Measurements from ENCODE around the gene ENOX2. TPM values are rescaled to one million over a fixed set of nuclear protein-coding genes. Genes with fewer than 3 reads are reported as not detected.

The ENOX2 gene
- total RNA-seq, 2 experiments from 2014 or later, result 10.9 to 14.2 TPM

GRCh38 chrX:130704053-130705038, 198.7 kb downstream of the ENOX2 start:
- H3K9me3 Mint-ChIP-seq (ENCODE audit: insufficient read depth), result no peaks in the 10 kb centered on the region
- no peak overlapping the region for H3K27ac Mint-ChIP-seq
- no peaks in the 10 kb centered on the region for H3K36me3 Mint-ChIP-seq (ENCODE audit: low read depth)
- H3K27me3 Mint-ChIP-seq (ENCODE audit: low read depth), result no peaks in the 10 kb centered on the region
- ChIA-PET CTCF (no interaction called here), POLR2A (no interaction called here)
- ATAC-seq, result no peak
- DNase-seq, result no peak
- no peaks in the 10 kb centered on the region for H3K4me1 Mint-ChIP-seq (ENCODE audit: low read depth)
- no peak overlapping the region for H3K4me3 Mint-ChIP-seq

DNA sequence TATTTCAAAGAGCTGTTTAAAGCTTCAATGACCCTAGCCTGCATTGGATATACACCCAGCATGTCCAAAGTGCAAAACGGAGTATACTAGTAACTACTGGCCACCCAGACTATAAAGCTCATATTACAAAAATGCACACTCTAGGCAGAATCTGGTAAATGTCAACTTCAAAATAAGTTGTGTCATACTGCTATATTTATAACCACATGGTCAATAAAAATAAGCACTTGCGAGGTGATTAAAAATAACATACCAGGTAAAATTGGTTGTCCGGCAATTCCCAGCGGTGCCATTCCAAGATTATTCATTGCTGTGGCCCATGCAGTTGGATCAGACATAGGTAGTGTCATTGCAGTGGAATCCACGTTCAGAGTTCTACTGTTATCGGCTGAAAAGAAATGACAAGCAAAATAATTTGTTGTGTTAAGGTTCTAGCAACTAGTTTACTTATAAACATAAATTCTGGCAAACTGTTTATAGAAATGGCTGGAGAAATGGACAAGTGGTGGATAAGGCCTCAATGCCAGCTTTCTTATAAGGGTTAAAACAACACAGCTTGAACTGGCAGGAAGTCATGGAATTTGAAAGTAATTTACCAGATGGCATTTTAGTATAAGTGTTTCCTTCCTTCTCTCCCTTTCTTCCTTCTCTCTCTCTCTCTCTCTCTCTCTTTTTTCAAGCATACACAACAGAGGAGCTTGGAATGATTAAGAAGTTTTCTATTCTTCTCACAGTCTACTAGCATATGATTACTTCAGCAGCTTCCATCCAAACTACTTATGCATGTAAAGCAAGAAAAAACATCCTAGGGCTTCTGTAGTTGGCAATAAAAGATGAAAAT, 199.9 kb downstream of the ENOX2 start:
- no peak for DNase-seq
- Mint-ChIP-seq H3K27ac (no peak overlapping the region), H3K4me3 (no peak overlapping the region), H3K4me1 (ENCODE audit: low read depth) (no peaks in the 10 kb centered on the region), H3K36me3 (ENCODE audit: low read depth) (no peaks in the 10 kb centered on the region), H3K27me3 (ENCODE audit: low read depth) (no peaks in the 10 kb centered on the region), H3K9me3 (ENCODE audit: insufficient read depth) (no peaks in the 10 kb centered on the region)
- ChIA-PET CTCF (no interaction called here), POLR2A (no interaction called here)
- ATAC-seq, result no peak

DNA sequence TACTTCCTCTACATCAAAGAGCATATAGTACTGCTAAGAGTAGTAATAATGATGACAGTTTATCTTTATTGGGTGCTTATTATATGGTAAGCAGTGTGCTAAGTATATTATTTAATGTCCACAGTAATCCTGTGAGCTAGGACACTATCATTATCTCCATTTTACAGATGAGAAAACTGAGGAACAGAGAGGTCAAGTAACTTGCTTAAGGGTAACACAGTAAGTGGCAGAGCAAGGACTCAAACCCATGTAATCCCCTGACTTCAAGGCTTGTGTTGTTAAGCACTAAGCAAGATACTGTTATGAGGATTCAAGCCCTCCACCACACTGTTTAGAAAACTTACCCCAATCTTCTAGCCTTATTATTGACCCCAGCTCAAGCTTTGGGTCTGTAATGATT, 202.4 kb downstream of the ENOX2 start:
- DNase-seq (no peak), ATAC-seq (no peak)
- H3K4me1 Mint-ChIP-seq (ENCODE audit: low read depth), result no peaks in the 10 kb centered on the region
- POLR2A ChIA-PET, result no interaction called here
- H3K27ac Mint-ChIP-seq, result no peak overlapping the region
- H3K36me3 Mint-ChIP-seq (ENCODE audit: low read depth), result no peaks in the 10 kb centered on the region
- CTCF ChIA-PET, result no interaction called here
- H3K9me3 Mint-ChIP-seq (ENCODE audit: insufficient read depth), result no peaks in the 10 kb centered on the region
- H3K4me3 Mint-ChIP-seq, result no peak overlapping the region
- H3K27me3 Mint-ChIP-seq (ENCODE audit: low read depth), result no peaks in the 10 kb centered on the region

DNA sequence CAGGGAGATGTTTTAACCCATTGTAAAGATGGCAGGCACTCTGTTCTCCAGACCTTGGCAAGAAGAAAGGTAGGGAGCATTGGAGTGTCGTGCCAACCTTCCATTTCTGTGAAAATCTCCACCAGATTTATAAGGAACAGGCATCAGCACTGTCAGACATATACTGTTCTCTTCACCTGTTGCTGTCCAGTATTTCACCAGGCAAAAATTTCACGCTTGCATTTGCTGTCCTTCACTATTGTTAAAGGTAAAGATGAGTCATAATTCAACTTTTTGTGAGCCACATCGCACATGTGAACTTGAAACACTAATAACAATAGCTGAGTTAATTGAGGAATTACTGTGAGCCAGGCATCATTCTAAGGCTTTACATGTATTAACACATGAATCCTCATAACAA, 203.4 kb downstream of the ENOX2 start:
- ChIA-PET CTCF (no interaction called here), POLR2A (no interaction called here)
- Mint-ChIP-seq H3K27me3 (ENCODE audit: low read depth) (no peaks in the 10 kb centered on the region), H3K9me3 (ENCODE audit: insufficient read depth) (no peaks in the 10 kb centered on the region), H3K4me1 (ENCODE audit: low read depth) (no peaks in the 10 kb centered on the region), H3K36me3 (ENCODE audit: low read depth) (no peaks in the 10 kb centered on the region), H3K4me3 (no peak overlapping the region), H3K27ac (no peak overlapping the region)
- no peak for ATAC-seq
- no peak for DNase-seq

GRCh38 chrX:130696542-130696941, 206.5 kb downstream of the ENOX2 start:
- ATAC-seq, result no peak
- H3K27me3 Mint-ChIP-seq (ENCODE audit: low read depth), result no peaks in the 10 kb centered on the region
- no peaks in the 10 kb centered on the region for H3K36me3 Mint-ChIP-seq (ENCODE audit: low read depth)
- ChIA-PET CTCF (no interaction called here), POLR2A (no interaction called here)
- no peak overlapping the region for H3K4me3 Mint-ChIP-seq
- no peak overlapping the region for H3K27ac Mint-ChIP-seq
- H3K4me1 Mint-ChIP-seq (ENCODE audit: low read depth), result no peaks in the 10 kb centered on the region
- DNase-seq, result no peak
- H3K9me3 Mint-ChIP-seq (ENCODE audit: insufficient read depth), result no peaks in the 10 kb centered on the region

GRCh38 chrX:130695931-130696330, 207.1 kb downstream of the ENOX2 start:
- Mint-ChIP-seq H3K4me1 (ENCODE audit: low read depth) (no peaks in the 10 kb centered on the region), H3K36me3 (ENCODE audit: low read depth) (no peaks in the 10 kb centered on the region), H3K9me3 (ENCODE audit: insufficient read depth) (no peaks in the 10 kb centered on the region), H3K27ac (no peak overlapping the region), H3K4me3 (no peak overlapping the region), H3K27me3 (ENCODE audit: low read depth) (no peaks in the 10 kb centered on the region)
- ChIA-PET CTCF (no interaction called here), POLR2A (no interaction called here)
- no peak for DNase-seq
- no peak for ATAC-seq

- CTCF ChIA-PET, result no interaction called here
- ATAC-seq, result no peak
- DNase-seq, result no peak
- no peaks in the 10 kb centered on the region for H3K27me3 Mint-ChIP-seq (ENCODE audit: low read depth)
- no peaks in the 10 kb centered on the region for H3K4me1 Mint-ChIP-seq (ENCODE audit: low read depth)
- POLR2A ChIA-PET, result no interaction called here
- H3K4me3 Mint-ChIP-seq, result no peak overlapping the region
- no peaks in the 10 kb centered on the region for H3K9me3 Mint-ChIP-seq (ENCODE audit: insufficient read depth)
- H3K27ac Mint-ChIP-seq, result no peak overlapping the region
- no peaks in the 10 kb centered on the region for H3K36me3 Mint-ChIP-seq (ENCODE audit: low read depth)
Observed at GRCh38 chrX:130694983-130695382, 208.0 kb downstream of the ENOX2 start.

DNA sequence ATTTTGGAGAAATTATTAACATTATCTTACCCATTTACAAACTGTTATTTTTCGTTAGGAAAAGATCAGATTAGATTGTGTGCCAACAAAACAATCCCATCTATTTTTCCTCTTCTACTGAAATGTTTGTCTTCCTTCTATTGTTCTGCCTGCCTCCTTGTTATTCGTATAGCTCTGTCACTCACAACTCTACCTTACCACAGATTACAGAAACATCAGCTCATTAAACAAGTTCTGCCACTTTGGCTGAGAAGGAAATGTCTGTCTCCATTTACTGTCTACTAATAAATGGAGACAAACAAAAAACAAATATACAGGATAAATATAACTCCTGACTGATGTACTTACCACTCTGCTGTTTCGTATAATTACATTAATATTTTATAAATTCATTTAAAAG, 211.4 kb downstream of the ENOX2 start:
- DNase-seq (no peak), ATAC-seq (no peak)
- Mint-ChIP-seq H3K27ac (no peak overlapping the region), H3K36me3 (ENCODE audit: low read depth) (peaks cover 1% of the 10 kb centered on the region), H3K4me1 (ENCODE audit: low read depth) (no peaks in the 10 kb centered on the region), H3K9me3 (ENCODE audit: insufficient read depth) (no peaks in the 10 kb centered on the region), H3K4me3 (no peak overlapping the region), H3K27me3 (ENCODE audit: low read depth) (no peaks in the 10 kb centered on the region)
- ChIA-PET CTCF (no interaction called here), POLR2A (no interaction called here)

- Mint-ChIP-seq H3K4me1 (ENCODE audit: low read depth) (no peaks in the 10 kb centered on the region), H3K9me3 (ENCODE audit: insufficient read depth) (no peaks in the 10 kb centered on the region), H3K27ac (no peak overlapping the region), H3K4me3 (no peak overlapping the region), H3K36me3 (ENCODE audit: low read depth) (peaks cover 12% of the 10 kb centered on the region), H3K27me3 (ENCODE audit: low read depth) (no peaks in the 10 kb centered on the region)
- no peak for ATAC-seq
- no peak for DNase-seq
- ChIA-PET POLR2A (no interaction called here), CTCF (no interaction called here)
Observed at GRCh38 chrX:130688360-130688759, 214.6 kb downstream of the ENOX2 start.

GRCh38 chrX:130682990-130683389, 220.0 kb downstream of the ENOX2 start:
- Mint-ChIP-seq H3K4me1 (ENCODE audit: low read depth) (no peaks in the 10 kb centered on the region), H3K36me3 (ENCODE audit: low read depth) (peaks cover 16% of the 10 kb centered on the region), H3K27ac (no peak overlapping the region), H3K9me3 (ENCODE audit: insufficient read depth) (no peaks in the 10 kb centered on the region), H3K27me3 (ENCODE audit: low read depth) (no peaks in the 10 kb centered on the region), H3K4me3 (no peak overlapping the region)
- ATAC-seq (no peak), DNase-seq (no peak)
- CTCF ChIA-PET, result no interaction called here
- POLR2A ChIA-PET, result no interaction called here

DNA sequence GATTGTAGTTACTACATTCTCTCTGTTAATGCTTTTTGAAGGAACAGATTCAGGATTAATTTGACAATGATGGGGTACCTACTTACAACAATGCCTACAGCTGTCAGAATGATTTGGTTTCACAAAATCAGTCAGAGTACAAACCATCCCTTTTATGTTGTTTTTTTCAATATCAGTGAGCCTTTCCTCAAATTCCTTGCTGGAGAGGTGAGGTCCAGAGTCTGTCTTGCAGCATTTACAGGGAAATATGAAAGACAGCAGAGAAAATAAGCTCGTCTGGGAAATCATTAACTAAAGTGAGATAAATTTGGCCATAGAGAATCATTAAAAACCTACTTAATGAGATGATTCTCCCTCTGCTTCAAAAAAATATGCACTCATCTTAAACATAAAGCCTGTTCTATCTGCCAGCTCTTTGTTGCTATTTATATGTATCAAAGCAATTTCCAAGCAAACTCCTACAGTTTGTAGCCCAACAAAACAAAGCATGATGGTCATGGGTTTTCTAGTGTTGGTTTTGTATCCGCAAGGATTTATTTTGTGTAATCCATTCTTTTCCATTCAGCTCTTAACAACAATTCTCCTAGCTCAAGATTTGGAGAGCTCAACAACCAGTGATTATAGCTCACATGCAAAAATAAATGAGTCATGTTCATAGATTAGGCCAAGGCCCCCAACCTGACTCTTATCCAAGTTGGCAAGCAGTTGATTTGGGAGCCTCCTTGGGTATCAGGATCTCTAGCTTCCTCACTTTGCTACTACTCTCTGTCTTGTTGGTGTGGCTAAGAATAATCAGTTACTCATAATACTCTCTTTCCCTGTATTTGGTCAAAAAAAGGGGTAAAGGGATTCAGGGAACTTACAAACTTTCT, 222.6 kb downstream of the ENOX2 start:
- ChIA-PET POLR2A (no interaction called here), CTCF (interaction anchor here (0.6 kb wide), 1 partner anchor 172 kb away, joined by 3 read pairs; no protein-coding TSS in a partner anchor)
- Mint-ChIP-seq H3K36me3 (ENCODE audit: low read depth) (peaks cover 11% of the 10 kb centered on the region), H3K9me3 (ENCODE audit: insufficient read depth) (no peaks in the 10 kb centered on the region), H3K4me3 (no peak overlapping the region), H3K27ac (no peak overlapping the region), H3K27me3 (ENCODE audit: low read depth) (no peaks in the 10 kb centered on the region), H3K4me1 (ENCODE audit: low read depth) (no peaks in the 10 kb centered on the region)
- ATAC-seq, result no peak
- DNase-seq, result no peak

- ChIA-PET POLR2A (no interaction called here), CTCF (no interaction called here)
- no peak for ATAC-seq
- Mint-ChIP-seq H3K9me3 (ENCODE audit: insufficient read depth) (no peaks in the 10 kb centered on the region), H3K27me3 (ENCODE audit: low read depth) (no peaks in the 10 kb centered on the region), H3K36me3 (ENCODE audit: low read depth) (peaks cover 16% of the 10 kb centered on the region), H3K4me1 (ENCODE audit: low read depth) (no peaks in the 10 kb centered on the region), H3K4me3 (no peak overlapping the region), H3K27ac (no peak overlapping the region)
- no peak for DNase-seq
Observed at GRCh38 chrX:130676861-130677260, 226.1 kb downstream of the ENOX2 start.

Measured in activated CD8-positive, alpha-beta T cell treated with anti-CD3 and anti-CD28 coated beads, Interleukin-2, amount 10 ng/mL, durations not matched to agents 7 days and 5 days (primary cell).